HG03460 (cell line): Measurements from ENCODE around the gene MEF2B.
"Not testable (repeated sequence)": the region's sequence is repeated elsewhere in the genome, so short reads cannot be mapped to it uniquely, and the experiment has no call there.

ENCODE experiments used
- ATAC-seq: cut with Tn5 transposase; IDR thresholded peaks from one replicate; pipeline ENCODE4 v1.9.1; 2021; ENCODE audit not compliant: unreplicated experiment

MEF2B gene

DNA sequence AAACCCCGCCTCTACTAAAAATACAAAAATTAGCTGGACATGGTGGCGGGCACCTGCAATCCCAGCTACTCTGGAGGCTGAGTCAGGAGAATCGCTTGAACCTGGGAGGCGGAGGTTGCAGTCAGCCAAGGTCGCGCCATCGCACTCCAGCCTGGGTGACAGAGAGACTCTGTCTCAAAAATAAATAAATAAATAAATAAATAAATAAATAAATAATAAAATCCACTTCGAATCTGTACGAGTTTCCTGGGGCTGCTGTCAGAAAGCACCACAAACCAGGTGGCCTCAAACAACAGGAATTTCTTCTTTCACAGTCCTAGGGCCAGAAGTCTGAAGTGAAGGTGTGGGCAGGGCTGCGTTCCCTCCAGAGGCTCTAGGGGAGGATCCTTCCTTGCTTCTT lies 67.5 kb downstream of the MEF2B start:
- not testable (repeated sequence) for ATAC-seq

DNA sequence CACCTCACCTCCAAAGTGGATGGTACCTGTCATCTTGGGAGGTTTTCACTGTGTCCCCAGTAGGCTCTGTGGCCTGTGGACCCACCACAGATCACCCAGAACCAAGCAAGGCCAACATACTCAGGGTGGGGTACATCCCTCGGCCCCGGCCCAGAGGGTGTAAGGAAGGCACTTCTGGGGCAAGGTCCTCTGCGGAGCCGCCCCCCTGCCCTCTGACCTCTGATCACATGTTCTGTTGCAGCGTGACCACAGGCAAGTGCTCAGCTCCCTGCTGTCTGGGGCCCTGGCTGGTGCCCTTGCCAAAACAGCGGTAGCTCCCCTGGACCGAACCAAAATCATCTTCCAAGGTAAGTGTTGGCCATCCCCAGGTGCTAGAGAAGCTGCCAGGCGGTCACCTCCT lies 68.5 kb downstream of the MEF2B start:
- no peak for ATAC-seq

DNA sequence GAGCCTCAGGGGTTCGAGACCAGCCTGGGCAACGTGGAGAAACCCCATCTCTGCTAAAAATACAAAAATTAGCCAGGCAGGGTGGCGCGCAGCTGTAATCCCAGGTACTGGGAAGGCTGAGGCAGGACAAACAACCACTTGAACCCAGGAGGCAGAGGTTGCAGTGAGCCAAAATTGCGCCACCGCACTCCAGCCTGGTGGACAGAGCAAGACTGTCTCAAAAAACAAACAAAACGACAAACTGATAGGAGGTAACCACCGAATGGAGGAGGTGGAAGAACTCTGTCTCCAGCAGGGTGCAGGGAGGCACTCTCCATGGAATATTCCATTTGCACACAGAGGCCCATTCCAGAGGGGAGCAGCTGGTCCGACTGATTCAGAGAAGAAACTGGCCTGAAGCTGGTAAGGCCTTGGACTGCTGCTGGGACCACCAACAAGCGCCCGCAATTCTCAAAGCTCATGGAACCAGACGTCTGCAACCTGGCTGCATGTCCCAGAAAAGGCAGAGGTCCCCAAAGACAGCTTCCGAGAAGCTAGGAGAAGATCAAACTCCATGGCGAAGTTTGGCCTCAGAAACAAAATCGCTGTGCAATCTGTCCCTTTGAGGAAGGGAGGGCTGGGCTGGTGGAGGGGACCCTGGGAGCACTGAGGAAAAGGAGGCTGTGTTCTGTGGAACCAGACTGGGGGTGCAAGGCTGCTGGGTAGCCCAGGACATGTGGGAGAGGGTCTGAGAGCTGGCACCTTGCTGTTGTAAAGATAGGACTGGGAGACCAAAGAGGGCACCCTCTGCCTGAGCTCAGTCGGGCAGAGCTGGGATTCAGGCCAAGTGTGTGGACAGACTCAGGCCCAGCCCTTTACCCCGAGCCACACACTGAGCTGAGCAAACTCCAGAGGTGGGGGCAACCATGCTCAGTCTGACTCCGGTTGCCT lies 71.1 kb downstream of the MEF2B start:
- ATAC-seq: no peak

DNA sequence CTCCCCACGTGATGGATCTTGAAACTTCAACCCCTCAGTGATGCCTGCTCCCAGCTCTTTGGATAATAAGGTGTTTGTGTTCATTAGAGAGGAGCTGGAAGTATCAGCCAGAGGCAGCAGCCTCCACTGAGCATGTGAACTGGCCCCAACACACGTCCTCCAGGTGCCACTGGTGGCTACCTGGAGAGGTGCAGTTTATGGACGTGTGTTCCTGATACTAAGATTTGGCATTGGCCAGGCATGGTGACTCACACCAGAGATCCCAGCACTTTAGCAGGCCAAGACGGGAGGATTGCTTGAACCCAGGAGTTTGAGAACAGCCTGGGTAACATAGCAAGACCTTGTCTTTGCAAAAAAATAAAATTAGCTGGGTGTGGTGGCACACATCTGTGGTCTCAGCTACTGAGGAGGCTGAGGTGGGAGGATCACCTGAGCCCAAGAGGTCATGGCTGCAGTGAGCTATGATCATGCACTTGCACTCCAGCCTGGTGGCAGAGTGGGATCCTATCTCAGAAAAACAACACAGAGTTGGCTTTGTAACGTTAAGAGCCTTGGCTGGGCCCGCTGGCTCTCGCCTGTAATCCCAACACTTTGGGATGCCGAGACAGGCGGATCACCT lies 71.9 kb downstream of the MEF2B start:
- ATAC-seq: no peak

DNA sequence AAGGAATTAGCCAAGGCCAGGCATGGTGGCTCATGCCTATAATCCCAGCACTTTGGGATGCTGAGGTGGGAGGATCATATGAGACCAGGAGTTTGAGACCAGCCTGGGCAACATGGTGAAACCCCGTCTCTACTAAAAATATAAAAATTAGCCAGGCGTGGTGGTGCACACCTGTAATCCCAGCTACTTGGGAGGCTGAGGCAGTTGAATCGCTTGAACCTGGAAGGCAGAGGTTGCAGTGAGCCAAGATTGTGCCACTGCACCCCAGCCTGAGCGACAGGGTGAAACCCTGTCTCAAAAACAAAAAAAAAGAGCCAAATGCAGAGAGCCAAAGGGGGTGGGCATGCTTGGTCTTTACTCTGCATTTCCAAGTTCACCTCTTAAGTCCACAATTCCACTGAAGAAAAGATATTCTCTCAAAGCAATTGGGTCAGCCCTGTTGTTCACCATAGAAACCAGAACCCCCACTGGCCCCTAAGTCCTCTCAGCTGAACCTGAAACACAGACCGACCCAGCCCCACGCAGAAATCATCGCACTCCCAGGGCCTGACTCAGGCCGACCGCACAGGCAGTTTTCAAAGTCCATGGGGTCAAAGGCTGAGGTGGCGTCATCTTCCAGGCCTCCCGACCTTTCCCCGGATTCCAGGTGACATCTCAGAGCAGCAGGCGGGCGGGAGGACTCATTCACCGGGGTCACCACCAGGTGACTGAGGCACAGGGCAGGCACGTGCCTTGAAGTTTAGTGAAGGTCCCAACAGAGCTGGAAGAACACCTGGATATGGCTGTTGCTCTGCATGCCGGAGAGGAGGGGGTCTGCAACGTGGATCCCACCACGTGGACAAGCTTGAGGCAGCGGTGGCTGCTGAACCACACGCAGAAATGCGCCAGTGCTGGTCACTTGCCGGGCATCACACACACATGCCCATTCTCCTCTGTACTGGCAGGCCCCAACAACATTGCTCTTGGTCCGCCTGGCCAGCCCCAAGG lies 73.1 kb downstream of the MEF2B start:
- no peak for ATAC-seq

DNA sequence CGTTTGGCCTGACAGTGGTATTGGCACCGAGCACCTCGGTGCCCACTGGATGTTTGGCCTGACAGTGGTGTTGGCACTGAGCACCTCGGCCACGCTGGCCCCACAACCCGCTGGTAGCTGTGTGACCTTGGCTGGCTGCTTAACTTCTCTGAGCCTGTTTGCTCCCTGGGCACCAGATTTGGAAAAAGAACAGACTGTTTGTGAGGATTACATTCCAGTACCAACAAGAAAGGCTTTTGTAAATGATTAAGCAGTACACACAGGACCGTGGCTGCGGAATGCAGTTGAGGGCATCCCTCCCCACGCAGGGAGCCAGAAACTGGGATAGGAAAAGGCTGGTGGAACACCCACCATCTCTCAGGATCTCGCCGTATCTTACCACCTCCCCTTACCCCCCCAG lies 74.4 kb downstream of the MEF2B start:
- ATAC-seq: no peak
